Karpas-422 (cell line): Measurements from ENCODE around the gene PLXNC1. TPM values are rescaled to one million over a fixed set of nuclear protein-coding genes. Genes with fewer than 3 reads are reported as not detected.
A peak's percentile ranks its signal among the peaks of the same experiment; 100 is the strongest.

Experiments
- DNase-seq: peaks from one replicate; pipeline ENCODE4 v3.0.0-alpha.2; 2015
- H2AFZ ChIP-seq: fragments of 200-600 bp; sonication (generic); 2 replicates; pipeline ENCODE4 v1.6.1; 2014; ENCODE audit warnings: antibody characterized with exemption, low read length, mixed read lengths
- H3K27ac ChIP-seq: fragments of 200-600 bp; sonication (generic); 2 replicates; pipeline ENCODE4 v1.5.1; 2014; ENCODE audit warnings: mild to moderate bottlenecking, low read length, moderate library complexity
- H3K27me3 ChIP-seq: fragments of 200-600 bp; sonication (generic); 2 replicates; pipeline ENCODE4 v1.6.1; 2014; ENCODE audit warnings: low read length, mixed read lengths
- H3K36me3 ChIP-seq: fragments of 200-600 bp; sonication (generic); 2 replicates; pipeline ENCODE4 v1.6.1; 2014; ENCODE audit warnings: low read length, mixed read lengths; ENCODE audit not compliant: insufficient read depth
- H3K4me1 ChIP-seq: fragments of 200-600 bp; sonication (generic); 2 replicates; pipeline ENCODE4 v1.6.1; 2014; ENCODE audit warnings: mild to moderate bottlenecking, low read length, mixed read lengths
- H3K4me2 ChIP-seq: fragments of 200-600 bp; sonication (generic); 2 replicates; pipeline ENCODE4 v1.6.1; 2014; ENCODE audit warnings: low read length, low read depth, mild to moderate bottlenecking; ENCODE audit not compliant: poor library complexity, severe bottlenecking
- H3K4me3 ChIP-seq: fragments of 200-600 bp; sonication (generic); 2 replicates; pipeline ENCODE4 v1.5.1; 2014; ENCODE audit warnings: mild to moderate bottlenecking, antibody characterized with exemption, low read length, mixed read lengths
- H3K79me2 ChIP-seq: fragments of 200-600 bp; sonication (generic); 2 replicates; pipeline ENCODE4 v1.6.1; 2014; ENCODE audit warnings: mild to moderate bottlenecking, low read length, mixed read lengths
- H3K9ac ChIP-seq: fragments of 200-600 bp; sonication (generic); 2 replicates; pipeline ENCODE4 v1.6.0; 2014; ENCODE audit warnings: low read length
- H3K9me2 ChIP-seq: fragments of 200-600 bp; sonication (generic), shearing (Covaris generic); replicated peaks from 2 replicates; pipeline ENCODE4 v1.6.0; 2014; ENCODE audit warnings: mild to moderate bottlenecking, low read length, moderate library complexity; ENCODE audit not compliant: insufficient read depth
- H3K9me3 ChIP-seq: fragments of 300-700, 200-600 bp; sonication (generic); 2 replicates; pipeline ENCODE4 v1.6.1; 2014; ENCODE audit warnings: low read length, mixed read lengths
- H4K20me1 ChIP-seq: fragments of 200-600 bp; sonication (generic); 2 replicates; pipeline ENCODE4 v1.6.1; 2014; ENCODE audit warnings: mild to moderate bottlenecking, antibody characterized with exemption, low read length, low read depth; ENCODE audit not compliant: insufficient read depth
- total RNA-seq: library from RNA; depleted of rRNA; stranded (reverse); fragments of >200 nt; shearing (Covaris generic); gene quantifications from 2 replicates; pipeline ENCODE4 v1.2.3, GENCODE V29; 2014; ENCODE audit warnings: low replicate concordance

Gene PLXNC1
- total RNA-seq, 1 experiment from 2014 or later = 11.9 TPM

- no peaks in the 10 kb centered on the region for H3K27me3 ChIP-seq
These were observed 7.2 kb upstream of the PLXNC1 start for GRCh38 chr12:94141004-94141764.

GRCh38 chr12:94141892-94142291 lies 6.5 kb upstream of the PLXNC1 start:
- Histone ChIP-seq H2AFZ (no peak overlapping the region), H3K27me3 (no peaks in the 10 kb centered on the region), H3K9ac (no peak overlapping the region), H3K4me2 (no peak overlapping the region), H3K27ac (no peak overlapping the region), H3K4me3 (no peak overlapping the region), H4K20me1 (0 out of 2 replicates have a peak, but pooled peaks cover 5% of the 10 kb centered on the region), H3K36me3 (no peaks in the 10 kb centered on the region), H3K9me3 (no peaks in the 10 kb centered on the region), H3K9me2 (no peaks in the 10 kb centered on the region), H3K4me1 (peaks cover under 1% of the 10 kb centered on the region; the same call in 1 of the 2 replicates), H3K79me2 (no peaks in the 10 kb centered on the region)
- DNase-seq = peak; percentile 52

More at GRCh38 chr12:94141004-94141764, 7.2 kb upstream of the PLXNC1 start:
- Histone ChIP-seq H3K79me2 (no peaks in the 10 kb centered on the region), H3K9me2 (no peaks in the 10 kb centered on the region), H3K4me1 (no peaks in the 10 kb centered on the region), H3K36me3 (no peaks in the 10 kb centered on the region), H3K4me2 (no peak overlapping the region), H3K9me3 (no peaks in the 10 kb centered on the region), H4K20me1 (no peaks in the 10 kb centered on the region), H3K9ac (no peak overlapping the region), H2AFZ (no peak overlapping the region), H3K4me3 (no peak overlapping the region), H3K27ac (no peak overlapping the region)
- DNase-seq = no peak

- no peak overlapping the region for H2AFZ ChIP-seq
- DNase-seq = no peak
- no peak overlapping the region for H3K9ac ChIP-seq
- H3K4me2 ChIP-seq = no peak overlapping the region
- peaks cover 12% of the 10 kb centered on the region for H3K4me1 ChIP-seq
- H3K9me3 ChIP-seq = no peaks in the 10 kb centered on the region
- peaks cover 3% of the 10 kb centered on the region; the same call in 1 of the 2 replicates for H3K27me3 ChIP-seq
- H3K27ac ChIP-seq = no peak overlapping the region
- no peaks in the 10 kb centered on the region for H3K79me2 ChIP-seq
- H3K9me2 ChIP-seq = no peaks in the 10 kb centered on the region
- H4K20me1 ChIP-seq = peaks cover 13% of the 10 kb centered on the region; the same call in 1 of the 2 replicates
- H3K36me3 ChIP-seq = no peaks in the 10 kb centered on the region
- no peak overlapping the region for H3K4me3 ChIP-seq
These were observed 4.9 kb upstream of the PLXNC1 start for GRCh38 chr12:94143438-94143837.

GRCh38 chr12:94143951-94144350 lies 4.4 kb upstream of the PLXNC1 start:
- no peaks in the 10 kb centered on the region for H3K36me3 ChIP-seq
- H3K4me3 ChIP-seq = no peak overlapping the region
- no peak for DNase-seq
- H3K4me2 ChIP-seq = no peak overlapping the region
- no peak overlapping the region for H3K27ac ChIP-seq
- H4K20me1 ChIP-seq = peaks cover 13% of the 10 kb centered on the region; the same call in 1 of the 2 replicates
- no peaks in the 10 kb centered on the region for H3K9me2 ChIP-seq
- peaks cover 12% of the 10 kb centered on the region for H3K4me1 ChIP-seq
- H3K9me3 ChIP-seq = no peaks in the 10 kb centered on the region
- peaks cover 3% of the 10 kb centered on the region; the same call in 1 of the 2 replicates for H3K27me3 ChIP-seq
- H3K79me2 ChIP-seq = no peaks in the 10 kb centered on the region
- no peak overlapping the region for H3K9ac ChIP-seq
- H2AFZ ChIP-seq = no peak overlapping the region

GRCh38 chr12:94144781-94145180 lies 3.6 kb upstream of the PLXNC1 start:
- no peak overlapping the region for H2AFZ ChIP-seq
- no peaks in the 10 kb centered on the region for H3K36me3 ChIP-seq
- H3K9me3 ChIP-seq = no peaks in the 10 kb centered on the region
- DNase-seq = no peak
- H3K4me3 ChIP-seq = no peak overlapping the region
- no peaks in the 10 kb centered on the region for H3K79me2 ChIP-seq
- no peak overlapping the region for H3K9ac ChIP-seq
- H3K4me2 ChIP-seq = no peak overlapping the region
- H4K20me1 ChIP-seq = peaks cover 13% of the 10 kb centered on the region; the same call in 1 of the 2 replicates
- H3K27me3 ChIP-seq = peaks cover 3% of the 10 kb centered on the region; the same call in 1 of the 2 replicates
- peaks cover 19% of the 10 kb centered on the region for H3K4me1 ChIP-seq
- no peak overlapping the region for H3K27ac ChIP-seq
- H3K9me2 ChIP-seq = no peaks in the 10 kb centered on the region

- Histone ChIP-seq H3K36me3 (no peaks in the 10 kb centered on the region), H2AFZ (no peak overlapping the region), H3K4me1 (peaks cover 25% of the 10 kb centered on the region), H3K9me3 (no peaks in the 10 kb centered on the region), H3K4me3 (no peak overlapping the region), H3K9me2 (no peaks in the 10 kb centered on the region), H3K27ac (no peak overlapping the region), H3K4me2 (no peak overlapping the region), H3K9ac (no peak overlapping the region), H4K20me1 (peaks cover 13% of the 10 kb centered on the region; the same call in 1 of the 2 replicates), H3K79me2 (no peaks in the 10 kb centered on the region), H3K27me3 (peaks cover 3% of the 10 kb centered on the region; the same call in 1 of the 2 replicates)
- peak; percentile 55 for DNase-seq
These were observed 3.0 kb upstream of the PLXNC1 start for GRCh38 chr12:94145191-94145983.

- H3K9me3 ChIP-seq = no peaks in the 10 kb centered on the region
- H3K36me3 ChIP-seq = no peaks in the 10 kb centered on the region
- peaks cover 23% of the 10 kb centered on the region for H4K20me1 ChIP-seq
These were observed 2.0 kb upstream of the PLXNC1 start for GRCh38 chr12:94146166-94146936.

More at GRCh38 chr12:94146166-94146936, 2.0 kb upstream of the PLXNC1 start:
- no peak for DNase-seq
- no peak overlapping the region for H3K4me2 ChIP-seq
- no peak overlapping the region for H3K9ac ChIP-seq
- H3K27me3 ChIP-seq = peaks cover 3% of the 10 kb centered on the region; the same call in 1 of the 2 replicates
- H3K4me3 ChIP-seq = no peak overlapping the region
- H3K79me2 ChIP-seq = no peaks in the 10 kb centered on the region
- no peak overlapping the region for H3K27ac ChIP-seq
- H3K9me2 ChIP-seq = no peaks in the 10 kb centered on the region
- peaks cover 31% of the 10 kb centered on the region for H3K4me1 ChIP-seq
- H2AFZ ChIP-seq = no peak overlapping the region
